Brain microvascular endothelial cell (primary cell): ENCODE results near the gene TMEM238.

Experiments
- DNase-seq: peaks from one replicate; pipeline ENCODE4 v3.0.0-alpha.2; 2020
- H3K27ac ChIP-seq: fragments of 250-450 bp; sonication (Bioruptor Pico); 2 replicates; pipeline ENCODE4 v1.5.1; 2020; ENCODE audit warnings: mild to moderate bottlenecking, moderate library complexity
- H3K27me3 ChIP-seq: fragments of 250-450 bp; sonication (Bioruptor Pico); replicated peaks from 2 replicates; pipeline ENCODE4 v1.5.1; 2020; ENCODE audit warnings: mild to moderate bottlenecking
- H3K36me3 ChIP-seq: fragments of 250-450 bp; sonication (Bioruptor Pico); replicated peaks from 2 replicates; pipeline ENCODE4 v1.5.1; 2020; ENCODE audit warnings: mild to moderate bottlenecking
- H3K4me3 ChIP-seq: 2 replicates; pipeline ENCODE4 v1.5.1; 2011; ENCODE audit warnings: low read depth, mild to moderate bottlenecking, control low read depth, low read length, moderate library complexity
- CTCF ChIP-seq: IDR thresholded peaks from 2 replicates; pipeline ENCODE4 v1.5.1; 2011; ENCODE audit warnings: low read depth, mild to moderate bottlenecking, moderate library complexity, low read length, control low read depth, inconsistent platforms; ENCODE audit errors: missing control alignments
- in situ Hi-C: cut with HindIII; loops from 2 replicates; pipeline ENCODE4 v1.10.0; 2017; ENCODE audit warnings: low sequenced_read_pairs, low pct_ligation_motif_present

TMEM238 gene

GRCh38 chr19:55384131-55384919 is at the start of gene TMEM238:
Gene TMEM238, minus strand, starts transcription at chr19:55384292. Its CDS starts 33 bp downstream, at chr19:55384259.
- in situ Hi-C loops = loop anchor here (25.0 kb wide), 1 partner anchor 228 kb away; the partner anchor contains the start of genes ZNF524, ZNF784 and ZNF865
- H3K27me3 ChIP-seq = no peaks in the 10 kb centered on the region
- peak within 1 kb of the TSS; percentile 55 for H3K4me3 ChIP-seq
- H3K36me3 ChIP-seq = peaks cover 25% of the 10 kb centered on the region
- TF ChIP-seq CTCF = no peak
- DNase-seq = no peak
- H3K27ac ChIP-seq = peak within 1 kb of the TSS; percentile 77

- Histone ChIP-seq H3K27ac (no peak overlapping the region), H3K27me3 (peaks cover 12% of the 10 kb centered on the region), H3K36me3 (no peaks in the 10 kb centered on the region), H3K4me3 (no peak overlapping the region)
- no peak for DNase-seq
- in situ Hi-C loops = no loop called here
- no peak for TF ChIP-seq CTCF
Observed at GRCh38 chr19:55433292-55433691, 49.2 kb upstream of the TMEM238 start.

- in situ Hi-C loops = no loop called here
- H3K36me3 ChIP-seq = no peaks in the 10 kb centered on the region
- no peak overlapping the region for H3K27ac ChIP-seq
- DNase-seq = no peak
- no peak overlapping the region for H3K4me3 ChIP-seq
- no peak for TF ChIP-seq CTCF
- peaks cover 12% of the 10 kb centered on the region for H3K27me3 ChIP-seq
Observed at GRCh38 chr19:55432241-55432959, 48.3 kb upstream of the TMEM238 start.

GRCh38 chr19:55431183-55431582 is 47.1 kb upstream of the TMEM238 start:
- Histone ChIP-seq H3K4me3 (no peak overlapping the region), H3K27ac (no peak overlapping the region), H3K36me3 (no peaks in the 10 kb centered on the region), H3K27me3 (peaks cover 12% of the 10 kb centered on the region)
- no peak for DNase-seq
- no peak for TF ChIP-seq CTCF
- in situ Hi-C loops = no loop called here

- no peak overlapping the region for H3K27ac ChIP-seq
- no peak overlapping the region for H3K4me3 ChIP-seq
- no peaks in the 10 kb centered on the region for H3K27me3 ChIP-seq
- in situ Hi-C loops = no loop called here
- no peak for TF ChIP-seq CTCF
- no peaks in the 10 kb centered on the region for H3K36me3 ChIP-seq
- no peak for DNase-seq
Observed at GRCh38 chr19:55426042-55426441, 42.0 kb upstream of the TMEM238 start.
